Kidney (tissue), 14 donors: ENCODE data around the gene SAMM50. TPM values are rescaled to one million over a fixed set of nuclear protein-coding genes. Genes with fewer than 3 reads are reported as not detected.

Source experiments
- DNase-seq, 5 donors: peaks; one replicate each; pipeline ENCODE4 v3.0.0-alpha.2; 2013 to 2020
- FAIRE-seq: peaks from 2 replicates; lab custom pipeline; 2012; peaks lifted over from hg19 to GRCh38; lab: Jason Lieb, UNC
- H3K27ac ChIP-seq, 2 donors: one replicate each; pipeline ENCODE4 v1.7.0; 2013; ENCODE audit warnings: low read depth in 2 of 2, low read length in 2 of 2, inconsistent platforms in 1 of 2
- H3K27me3 ChIP-seq: one replicate; pipeline ENCODE4 v1.7.1; 2013; ENCODE audit warnings: low read length, inconsistent platforms; ENCODE audit not compliant: control insufficient read depth, insufficient read depth
- H3K36me3 ChIP-seq, 3 donors: one replicate each; pipeline versions ENCODE4 v1.7.0 to v1.7.1; 2013; ENCODE audit warnings: low read length in 3 of 3, control low read depth in 1 of 3, inconsistent platforms in 1 of 3; ENCODE audit not compliant: insufficient read depth in 3 of 3, control insufficient read depth in 2 of 3
- H3K4me1 ChIP-seq, 3 donors: one replicate each; pipeline versions ENCODE4 v1.7.0 to v1.7.1; 2013; ENCODE audit warnings: low read length in 3 of 3, inconsistent platforms in 1 of 3, low read depth in 1 of 3; ENCODE audit not compliant: control insufficient read depth in 2 of 3, insufficient read depth in 2 of 3
- H3K4me3 ChIP-seq, 3 donors: one replicate each; pipeline versions ENCODE4 v1.7.0 to v1.8.1; 2013; ENCODE audit warnings: low read length in 3 of 3, control low read depth in 1 of 3, inconsistent platforms in 1 of 3
- H3K9ac ChIP-seq, 3 donors: one replicate each; pipeline versions ENCODE4 v1.7.0 to v1.7.1; 2013; ENCODE audit warnings: low read length in 3 of 3, control low read depth in 1 of 3, inconsistent platforms in 1 of 3
- H3K9me3 ChIP-seq, 3 donors: one replicate each; pipeline versions ENCODE4 v1.7.0 to v1.7.1; 2013; ENCODE audit warnings: low read length in 3 of 3, control low read depth in 1 of 3, inconsistent platforms in 1 of 3; ENCODE audit not compliant: control insufficient read depth in 2 of 3, insufficient read depth in 1 of 3
- CTCF ChIP-seq: IDR thresholded peaks from 3 replicates; pipeline ENCODE4 v1.5.1; 2012; ENCODE audit warnings: mild to moderate bottlenecking, moderate library complexity, borderline replicate concordance; ENCODE audit not compliant: insufficient read depth; ENCODE audit errors: extremely low read depth
- intact Hi-C: fragments of 100-400 bp; cut with DNase I; formaldehyde crosslinking; loops from one replicate; pipeline ENCODE4 v1.11.1; 2022
- polyA plus RNA-seq: library from polyadenylated mRNA; stranded (reverse); fragments of 350-450 nt; fragmentation: Illumina TruSeq; extraction: RNeasy Lipid Tissue Mini Kit (QIAGEN cat#74804); gene quantifications from one replicate; pipeline ENCODE4 v1.2.3, GENCODE V29; 2014; ENCODE audit warnings: low read depth, low replicate concordance; ENCODE audit not compliant: insufficient read depth
- total RNA-seq: library from RNA; stranded (reverse); fragmentation: NEBNext Ultra II Directional; extraction: Animal tissue kit (Norgen Biotek cat#: 25700); gene quantifications from one replicate; pipeline ENCODE4 v1.2.1, GENCODE V29; 2021
- donor health status: control.
- donor health status: control.
- donor health status: control.
- donor health status: control.
- donor health status: control.
- donor health status: DM: yes; HTN: yes; CAD: no.
- donor health status: Normal renal cell carcinoma (clear cell type).

The SAMM50 gene
- total and polyA plus RNA-seq, 2 donors from 2014 or later, result 34.9 to 57.0 TPM

- no peaks in the 10 kb centered on the region for H3K27me3 ChIP-seq
- TF ChIP-seq CTCF, result no peak
- H3K4me3 ChIP-seq, result peak overlapping the region in 2 of 3 donors; percentile 43 to 51
- peak overlapping the region in 1 of 3 donors; percentile 55 for H3K9ac ChIP-seq
- DNase-seq (peak in 4 of 5 donors; percentile 40 to 87 (median 52)), FAIRE-seq (no peak)
- H3K9me3 ChIP-seq, result no peaks in the 10 kb centered on the region
- intact Hi-C loops, result no loop called here
- H3K27ac ChIP-seq, result peak overlapping the region; percentile 80 to 88
- H3K36me3 ChIP-seq, result no peaks in the 10 kb centered on the region
- H3K4me1 ChIP-seq, result peaks cover 0 to 11% (median 0%) of the 10 kb centered on the region in 3 donors
These were observed 71.6 kb downstream of the SAMM50 start for GRCh38 chr22:44026630-44027511.

GRCh38 chr22:44028091-44028490 lies 72.8 kb downstream of the SAMM50 start:
- Histone ChIP-seq H3K9ac (no peak overlapping the region), H3K27me3 (no peaks in the 10 kb centered on the region), H3K9me3 (no peaks in the 10 kb centered on the region), H3K4me3 (no peak overlapping the region), H3K36me3 (no peaks in the 10 kb centered on the region), H3K27ac (peak overlapping the region in 1 of 2 donors; percentile 9), H3K4me1 (peaks cover 0 to 13% (median 0%) of the 10 kb centered on the region in 3 donors)
- no peak for TF ChIP-seq CTCF
- DNase-seq, result no peak
- FAIRE-seq, result no peak
- intact Hi-C loops, result no loop called here

- Histone ChIP-seq H3K4me1 (peaks cover 0 to 10% (median 0%) of the 10 kb centered on the region in 3 donors), H3K27ac (no peak overlapping the region), H3K36me3 (no peaks in the 10 kb centered on the region), H3K9me3 (no peaks in the 10 kb centered on the region), H3K9ac (no peak overlapping the region), H3K27me3 (no peaks in the 10 kb centered on the region), H3K4me3 (no peak overlapping the region)
- DNase-seq (no peak), FAIRE-seq (no peak)
- intact Hi-C loops, result no loop called here
- TF ChIP-seq CTCF, result no peak
These were observed 73.8 kb downstream of the SAMM50 start for GRCh38 chr22:44029069-44029468.
